Right cardiac atrium (tissue), 5 donors: ENCODE results near the gene EGFR. TPM values are rescaled to one million over a fixed set of nuclear protein-coding genes. Genes with fewer than 3 reads are reported as not detected.

ENCODE experiments used
- ATAC-seq, 2 donors: fragments of 200-7000 bp; cut with Tn5 transposase; one replicate each; pipeline versions ENCODE4 v1.8.0 to v1.9.1; 2020; ENCODE audit warnings: moderate library complexity in 2 of 2, mild to moderate bottlenecking in 1 of 2
- DNase-seq, 3 donors: peaks; one replicate each; pipeline ENCODE4 v3.0.0-alpha.2; 2020
- H3K27ac ChIP-seq: one replicate; pipeline ENCODE4 v1.5.1; 2013; ENCODE audit warnings: mild to moderate bottlenecking, low read length, control low read depth, moderate library complexity
- H3K27me3 ChIP-seq: one replicate; pipeline ENCODE4 v1.6.1; 2013; ENCODE audit not compliant: control insufficient read depth, insufficient read depth
- H3K4me1 ChIP-seq: one replicate; pipeline ENCODE4 v1.6.1; 2013; ENCODE audit warnings: low read length; ENCODE audit not compliant: control insufficient read depth, insufficient read depth
- H3K4me3 ChIP-seq: one replicate; pipeline ENCODE4 v1.5.1; 2013; ENCODE audit warnings: low read length, control low read depth
- H3K9me3 ChIP-seq: one replicate; pipeline ENCODE4 v1.6.1; 2013; ENCODE audit warnings: low read length; ENCODE audit not compliant: control insufficient read depth
- WGBS: extraction: QIAGEN DNeasy Blood & Tissue Kit; methylation state at CpG from one replicate; pipeline ENCODE4 v1.1.7; 2013; 5-methylcytosine and 5-hydroxymethylcytosine counted together
- intact Hi-C, 4 donors: fragments of 100-400 bp; cut with DNase I; formaldehyde crosslinking; loops; one replicate each; pipeline versions ENCODE4 v1.11.0 to v1.14.0; 2022 to 2023
- polyA plus RNA-seq: library from polyadenylated mRNA; stranded (reverse); fragments of 200-250 nt; gene quantifications from one replicate; pipeline ENCODE4 v1.2.3, GENCODE V29; 2013
- total RNA-seq, 4 donors: library from RNA; stranded (reverse); fragmentation: NEBNext Ultra II Directional; extraction: Animal tissue kit (Norgen Biotek cat#: 25700); gene quantifications; one replicate each; pipeline ENCODE4 v1.2.1, GENCODE V29; 2021
- donor health status: healthy with polysubstance abuse.
- donor health status: DM: no; HTN: yes; CAD: no.
- donor health status: DM: no; HTN: no; CAD: no.
- donor health status: DM: no; HTN: yes; CAD: no; lungs with severe emphysema.
- donor health status: DM: yes; HTN: yes; CAD: no.

Gene EGFR
- total and polyA plus RNA-seq, 5 donors = 4.2 to 21.8 (median 14.8) TPM

DNA sequence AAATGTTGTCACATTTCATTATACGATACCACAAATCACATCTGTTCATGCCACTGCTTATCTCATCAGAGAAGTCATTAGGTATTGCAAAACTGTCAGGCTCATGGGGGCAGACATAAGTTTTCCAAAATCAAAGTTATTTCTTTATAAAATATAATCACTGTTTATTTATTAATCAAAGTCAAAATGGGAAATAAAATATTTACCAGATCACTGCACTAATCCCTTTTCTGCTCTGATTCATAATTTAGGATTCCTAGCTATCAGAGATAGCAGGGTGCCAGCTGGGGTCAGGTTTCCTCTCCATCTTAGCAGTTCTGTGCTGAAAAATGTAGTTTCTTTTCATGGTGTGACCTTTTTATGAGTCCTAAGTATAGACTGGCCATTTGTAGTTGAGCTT is 228.6 kb downstream of the EGFR start:
- Histone ChIP-seq H3K27me3 (no peaks in the 10 kb centered on the region), H3K27ac (no peak overlapping the region), H3K9me3 (no peaks in the 10 kb centered on the region), H3K4me1 (no peaks in the 10 kb centered on the region), H3K4me3 (no peak overlapping the region)
- whole genome bisulfite sequencing = 80% methylated on average over 1 of the region's 1 CpG
- ATAC-seq (no peak), DNase-seq (no peak)
- intact Hi-C loops = no loop called here

DNA sequence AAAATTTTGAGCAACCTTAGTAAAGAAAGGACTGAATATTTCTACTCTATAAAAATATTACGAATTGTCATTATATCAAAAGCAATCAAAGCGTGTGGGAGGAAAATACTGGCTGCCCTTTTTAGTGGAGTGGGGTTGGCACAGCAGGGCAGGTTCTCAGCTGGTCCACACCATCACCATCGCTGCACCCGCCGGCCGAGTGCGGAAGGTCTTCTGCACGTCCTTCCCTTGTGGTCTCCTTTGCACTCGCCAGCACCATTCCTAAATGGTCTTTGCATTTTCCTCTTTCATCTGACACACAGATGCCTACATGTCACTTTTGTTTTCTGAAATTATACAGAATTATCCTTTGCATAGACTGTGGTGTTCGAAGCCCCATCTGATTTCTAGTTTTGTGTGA is 229.7 kb downstream of the EGFR start:
- WGBS = 95% methylated on average over 10 of the region's 10 CpGs
- ATAC-seq = no peak
- Histone ChIP-seq H3K4me3 (no peak overlapping the region), H3K27ac (no peak overlapping the region), H3K27me3 (no peaks in the 10 kb centered on the region), H3K4me1 (no peaks in the 10 kb centered on the region), H3K9me3 (no peaks in the 10 kb centered on the region)
- no peak for DNase-seq
- intact Hi-C loops = no loop called here

DNA sequence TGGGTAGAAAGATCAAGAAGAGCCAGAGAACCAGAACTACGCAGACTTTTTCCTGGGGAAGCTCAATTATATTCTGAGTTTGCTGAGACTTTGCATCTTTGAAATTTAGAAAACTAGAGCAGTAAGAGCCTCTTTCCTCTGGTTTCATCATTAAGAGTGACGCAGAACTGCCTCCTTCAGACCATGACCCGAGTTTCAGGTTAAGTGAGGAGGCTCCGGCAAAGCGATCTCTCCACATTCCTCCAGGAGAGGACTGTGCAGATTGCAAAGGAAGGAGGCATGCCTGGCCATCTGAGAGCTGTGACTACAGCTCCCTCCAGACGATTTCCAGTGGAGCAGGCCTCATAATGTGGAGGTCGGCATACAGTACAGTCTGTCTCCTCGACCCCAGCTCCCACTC is 230.5 kb downstream of the EGFR start:
- intact Hi-C loops = no loop called here
- WGBS = 75% methylated on average over 8 of the region's 8 CpGs

DNA sequence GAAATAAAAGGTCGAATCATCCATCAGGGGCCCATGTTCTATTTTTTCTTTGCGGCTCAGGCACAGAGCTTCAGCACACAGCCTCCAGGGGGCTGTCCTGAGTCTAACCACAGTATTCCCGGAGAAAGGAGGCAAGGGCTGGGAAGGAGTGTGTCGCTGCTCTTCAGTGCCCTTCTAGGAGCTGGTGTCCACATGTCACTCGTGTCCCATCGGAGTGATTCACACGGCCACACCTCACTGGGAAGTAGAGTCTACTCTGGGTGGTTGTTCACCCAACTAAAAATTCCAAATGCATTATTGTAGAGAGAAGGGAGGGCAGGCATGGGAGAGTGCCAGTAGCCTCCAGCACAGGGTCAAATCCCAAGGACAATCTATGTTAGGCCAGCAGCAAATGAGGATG is 231.5 kb downstream of the EGFR start:
- Histone ChIP-seq H3K27ac (no peak overlapping the region), H3K27me3 (no peaks in the 10 kb centered on the region), H3K9me3 (no peaks in the 10 kb centered on the region), H3K4me1 (no peaks in the 10 kb centered on the region), H3K4me3 (no peak overlapping the region)
- ATAC-seq (no peak), DNase-seq (peak in 1 of 3 donors; percentile 62)
- intact Hi-C loops = loop anchor here in 3 of 4 donors (5.0 to 10.0 kb wide), 3 partner anchors 106 to 463 kb away; partner anchors contain the start of gene EGFR (in 1 of the 3)
- WGBS = 48% methylated on average over 7 of the region's 7 CpGs

More for the DNA sequence above, 230.5 kb downstream of the EGFR start:
- Histone ChIP-seq H3K4me3 (no peak overlapping the region), H3K27ac (no peak overlapping the region), H3K4me1 (no peaks in the 10 kb centered on the region), H3K9me3 (no peaks in the 10 kb centered on the region), H3K27me3 (no peaks in the 10 kb centered on the region)
- ATAC-seq (no peak), DNase-seq (no peak)

DNA sequence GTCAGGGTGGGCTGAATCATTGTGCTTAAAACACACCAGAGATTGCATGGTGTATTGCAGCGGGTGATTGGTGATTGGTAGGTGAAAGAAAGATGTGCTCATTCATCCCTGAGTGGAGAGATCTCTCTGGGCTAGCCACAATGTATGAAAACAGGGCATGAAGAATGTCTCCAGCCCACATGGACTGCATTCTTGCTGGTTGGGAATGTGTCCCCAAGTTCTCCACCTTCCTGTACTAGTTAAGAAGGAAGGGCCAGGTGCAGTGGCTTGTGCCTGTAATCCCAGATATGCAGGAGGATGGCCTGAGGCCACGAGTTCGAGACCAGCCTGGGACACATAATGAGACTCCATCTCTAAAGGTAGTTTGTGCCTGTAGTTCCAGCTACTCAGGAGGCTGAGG is 232.5 kb downstream of the EGFR start:
- WGBS = 93% methylated on average over 3 of the region's 3 CpGs
- DNase-seq = no peak
- intact Hi-C loops = loop anchor here in 3 of 4 donors (5.0 to 10.0 kb wide), 3 partner anchors 107 to 464 kb away; partner anchors contain the start of gene EGFR (in 1 of the 3)

DNA sequence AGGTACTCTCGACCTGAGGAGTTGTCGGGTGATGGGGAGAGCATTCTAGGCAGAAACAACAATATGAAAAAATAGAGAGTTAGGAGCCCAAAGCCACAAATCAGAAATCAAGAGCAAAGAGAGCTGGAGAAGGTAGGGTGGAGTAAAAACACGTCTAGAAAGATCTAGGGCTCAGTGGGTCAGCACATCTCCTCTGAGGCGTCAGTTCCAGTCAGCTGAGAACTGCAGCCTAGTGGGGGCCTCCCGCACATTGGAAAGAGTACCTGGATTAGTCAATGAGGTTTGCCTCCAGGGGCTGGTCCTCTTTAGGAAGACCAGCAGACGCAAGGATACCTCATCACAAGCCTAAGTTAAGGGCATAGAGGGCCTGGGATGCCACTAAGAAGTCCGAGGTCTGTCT is 233.1 kb downstream of the EGFR start:
- Histone ChIP-seq H3K27me3 (no peaks in the 10 kb centered on the region), H3K9me3 (no peaks in the 10 kb centered on the region), H3K27ac (no peak overlapping the region), H3K4me3 (no peak overlapping the region), H3K4me1 (no peaks in the 10 kb centered on the region)
- intact Hi-C loops = loop anchor here in 3 of 4 donors (5.0 to 10.0 kb wide), 3 partner anchors 107 to 465 kb away; partner anchors contain the start of gene EGFR (in 1 of the 3)
- DNase-seq (no peak), ATAC-seq (no peak)
- WGBS = 89% methylated on average over 7 of the region's 7 CpGs

More for the DNA sequence above, 232.5 kb downstream of the EGFR start:
- no peak overlapping the region for H3K4me3 ChIP-seq
- H3K27ac ChIP-seq = no peak overlapping the region
- no peaks in the 10 kb centered on the region for H3K4me1 ChIP-seq
- H3K9me3 ChIP-seq = no peaks in the 10 kb centered on the region
- ATAC-seq = no peak
- H3K27me3 ChIP-seq = no peaks in the 10 kb centered on the region

DNA sequence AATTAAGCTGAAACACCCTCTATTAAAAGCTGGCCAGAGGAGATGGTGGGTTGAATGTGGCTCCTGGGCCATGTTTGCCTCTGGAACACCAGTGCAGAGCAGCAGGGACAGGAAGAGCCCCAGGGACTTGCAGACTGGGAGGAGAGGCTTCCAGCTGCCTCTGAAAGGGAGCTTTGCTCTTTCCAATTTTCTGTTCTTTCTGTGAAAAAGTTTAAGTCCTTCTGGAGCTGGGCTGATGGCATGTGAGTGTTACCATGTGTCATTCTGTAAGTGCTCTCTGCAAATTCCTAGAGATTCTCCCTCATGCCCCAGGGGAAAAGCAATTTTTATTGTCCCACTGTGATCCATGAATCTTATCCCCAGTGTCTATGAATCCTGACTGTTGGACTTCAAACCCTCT is 233.6 kb downstream of the EGFR start:
- Histone ChIP-seq H3K27ac (no peak overlapping the region), H3K4me1 (no peaks in the 10 kb centered on the region), H3K9me3 (no peaks in the 10 kb centered on the region), H3K27me3 (no peaks in the 10 kb centered on the region), H3K4me3 (no peak overlapping the region)
- DNase-seq (no peak), ATAC-seq (no peak)
- intact Hi-C loops = loop anchor here in 3 of 4 donors (5.0 to 10.0 kb wide), 3 partner anchors 108 to 465 kb away; partner anchors contain the start of gene EGFR (in 1 of the 3)

DNA sequence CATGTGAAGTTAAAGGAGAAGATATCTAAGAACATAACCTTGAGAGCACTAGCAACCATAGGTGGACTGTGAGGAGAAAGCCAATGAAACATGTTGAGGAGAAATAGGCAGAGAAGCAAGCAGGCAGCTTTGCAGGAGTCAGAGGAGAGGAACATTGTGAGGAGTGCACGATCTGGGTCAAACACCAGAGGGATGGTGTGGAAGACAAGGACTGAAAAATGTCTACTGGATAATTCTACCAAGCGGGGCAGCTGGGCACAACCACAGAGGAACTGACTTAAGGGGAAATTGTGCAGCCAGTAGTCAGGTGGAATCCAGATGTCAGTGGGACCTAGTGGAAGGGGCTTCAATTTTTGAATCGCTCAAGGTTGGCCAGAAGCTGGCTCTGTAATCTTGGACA is 234.4 kb downstream of the EGFR start:
- DNase-seq (no peak), ATAC-seq (no peak)
- WGBS = 93% methylated on average over 3 of the region's 3 CpGs
- intact Hi-C loops = loop anchor here in 3 of 4 donors (5.0 to 10.0 kb wide), 3 partner anchors 108 to 466 kb away; partner anchors contain the start of gene EGFR (in 1 of the 3)
- Histone ChIP-seq H3K27ac (no peak overlapping the region), H3K4me1 (no peaks in the 10 kb centered on the region), H3K9me3 (no peaks in the 10 kb centered on the region), H3K27me3 (no peaks in the 10 kb centered on the region), H3K4me3 (no peak overlapping the region)

DNA sequence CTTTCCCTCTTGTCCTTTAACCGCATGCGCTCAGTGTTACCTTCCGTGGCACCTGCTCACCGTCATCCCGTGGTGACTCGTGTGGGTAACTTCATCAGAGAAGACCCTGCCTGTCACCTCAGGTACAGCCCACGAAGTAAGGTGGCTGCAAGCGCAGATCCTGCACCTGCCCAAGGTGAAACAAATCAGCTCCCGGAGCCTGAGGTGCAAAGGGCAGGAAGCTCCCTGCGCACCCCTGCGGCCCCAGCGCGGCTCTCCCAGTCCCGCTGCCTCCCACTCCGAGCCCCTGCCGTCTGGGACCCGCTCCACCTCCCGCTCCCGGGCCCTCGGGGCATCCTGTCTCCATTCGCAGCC is 235.4 kb downstream of the EGFR start:
- H3K4me3 ChIP-seq = peak overlapping the region; percentile 17
- 31% methylated on average over 21 of the region's 21 CpGs for WGBS
- no peak overlapping the region for H3K27ac ChIP-seq
- no peaks in the 10 kb centered on the region for H3K4me1 ChIP-seq
- intact Hi-C loops = loop anchor here in 3 of 4 donors (2.0 to 10.0 kb wide), 5 partner anchors 109 to 479 kb away; partner anchors contain the start of gene EGFR (in 1 of the 3)
- ATAC-seq = no peak
- no peaks in the 10 kb centered on the region for H3K9me3 ChIP-seq
- no peak for DNase-seq
- H3K27me3 ChIP-seq = no peaks in the 10 kb centered on the region

DNA sequence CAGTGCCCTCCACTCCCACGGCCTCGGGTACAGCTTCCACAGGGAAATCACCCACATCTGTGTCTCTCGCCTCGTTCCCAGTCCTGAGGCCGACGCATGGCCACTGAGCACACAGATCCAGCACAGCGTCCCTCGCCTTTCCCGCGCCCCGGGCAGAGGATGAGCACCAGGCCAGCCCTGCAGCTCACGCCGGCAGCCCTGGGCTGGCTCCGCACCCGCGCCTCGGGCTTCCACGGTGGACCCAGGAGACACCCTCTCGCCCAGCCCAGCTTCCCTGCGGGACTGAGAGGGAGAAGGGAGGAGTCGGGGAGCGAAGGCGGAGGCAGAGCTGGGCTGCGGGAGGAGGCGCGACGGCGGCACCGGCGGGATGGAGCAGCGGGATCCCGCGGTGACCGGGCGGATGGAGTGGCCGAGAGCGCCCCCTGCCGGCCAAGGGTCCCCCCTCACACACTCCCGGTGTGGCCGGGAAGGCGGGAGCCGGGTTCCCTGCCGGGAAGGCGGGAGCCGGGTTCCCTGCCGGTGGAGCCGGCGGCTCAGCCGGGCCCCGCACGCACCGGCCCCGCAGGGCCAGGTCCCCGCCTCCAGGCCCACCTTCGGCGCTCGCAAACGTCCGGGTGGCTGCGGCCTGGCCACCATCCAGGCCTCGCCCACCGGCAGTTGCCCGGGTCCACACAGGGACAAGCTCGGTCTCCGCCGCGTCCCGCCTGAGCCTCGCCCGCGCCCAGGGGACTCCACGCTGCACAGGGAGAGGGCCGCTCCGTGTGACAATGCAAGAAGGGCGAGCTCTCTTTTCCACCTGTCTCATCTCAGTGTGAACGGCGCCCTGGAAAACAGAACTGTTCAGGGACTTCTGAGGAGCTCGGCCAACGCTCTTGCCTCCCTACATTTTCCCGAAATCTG is 236.0 kb downstream of the EGFR start:
- ATAC-seq (peak; percentile 97 to 98), DNase-seq (peak; percentile 88 to 95 (median 95))
- under 1% methylated on average over 80 of the region's 80 CpGs for WGBS
- H3K27ac ChIP-seq = no peak overlapping the region
- no peaks in the 10 kb centered on the region for H3K4me1 ChIP-seq
- H3K4me3 ChIP-seq = peak overlapping the region; percentile 44
- intact Hi-C loops = loop anchor here (2.0 to 10.0 kb wide), 7 partner anchors 110 to 483 kb away; partner anchors contain the start of gene EGFR (in 1 of the 4)
- no peaks in the 10 kb centered on the region for H3K9me3 ChIP-seq
- no peaks in the 10 kb centered on the region for H3K27me3 ChIP-seq
